Erythroblast (primary cell): ENCODE results near the gene ANO10.
A peak's percentile ranks its signal among the peaks of the same experiment; 100 is the strongest.
"Not testable (repeated sequence)": the region's sequence is repeated elsewhere in the genome, so short reads cannot be mapped to it uniquely, and the experiment has no call there.

Experiments
- DNase-seq, 2 experiments: peaks; one replicate each; lab custom pipeline; 2025; lab: John Stamatoyannopoulos, UW
- GATA1 ChIP-seq: IDR thresholded peaks from 2 replicates; pipeline ENCODE4 v1.6.1; 2011; ENCODE audit warnings: low read depth, mild to moderate bottlenecking, control low read depth, low read length, moderate library complexity
- POLR2A ChIP-seq: IDR thresholded peaks from 2 replicates; pipeline ENCODE4 v1.6.1; 2011; ENCODE audit warnings: mild to moderate bottlenecking, low read length

ANO10 gene

GRCh38 chr3:43503067-43503728, 118.6 kb downstream of the ANO10 start:
- TF ChIP-seq POLR2A (no peak), GATA1 (no peak)

GRCh38 chr3:43499256-43499655, 122.6 kb downstream of the ANO10 start:
- TF ChIP-seq POLR2A (no peak), GATA1 (no peak)
- no peak for DNase-seq

More at GRCh38 chr3:43503067-43503728, 118.6 kb downstream of the ANO10 start:
- DNase-seq: peak in 1 of 2 experiments; percentile 35

GRCh38 chr3:43497905-43498365, 123.9 kb downstream of the ANO10 start:
- peak in 1 of 2 experiments; percentile 6 for DNase-seq
- TF ChIP-seq GATA1 (no peak), POLR2A (no peak)

- no peak for DNase-seq
- TF ChIP-seq GATA1: no peak
- no peak for TF ChIP-seq POLR2A
These were observed 124.4 kb downstream of the ANO10 start for GRCh38 chr3:43497422-43497821.

- no peak for TF ChIP-seq GATA1
- no peak for TF ChIP-seq POLR2A
- DNase-seq: no peak
These were observed 125.0 kb downstream of the ANO10 start for GRCh38 chr3:43496740-43497375.

- not testable (repeated sequence) for DNase-seq
These were observed 128.9 kb downstream of the ANO10 start for GRCh38 chr3:43492932-43493331.

GRCh38 chr3:43491807-43492206, 130.0 kb downstream of the ANO10 start:
- not testable (repeated sequence) for DNase-seq

GRCh38 chr3:43490640-43491185, 131.1 kb downstream of the ANO10 start:
- TF ChIP-seq POLR2A: no peak
- TF ChIP-seq GATA1: no peak
- DNase-seq: no peak

- DNase-seq: no peak
- no peak for TF ChIP-seq GATA1
- no peak for TF ChIP-seq POLR2A
These were observed 131.9 kb downstream of the ANO10 start for GRCh38 chr3:43489930-43490329.

- no peak for DNase-seq
- TF ChIP-seq GATA1 (no peak), POLR2A (no peak)
These were observed 135.9 kb downstream of the ANO10 start for GRCh38 chr3:43485931-43486330.

- DNase-seq: no peak
- TF ChIP-seq GATA1 (no peak), POLR2A (no peak)
These were observed 136.8 kb downstream of the ANO10 start for GRCh38 chr3:43484926-43485488.

GRCh38 chr3:43481375-43481774, 140.4 kb downstream of the ANO10 start:
- no peak for TF ChIP-seq POLR2A
- no peak for TF ChIP-seq GATA1
- no peak for DNase-seq

- not testable (repeated sequence) for DNase-seq
These were observed 143.0 kb downstream of the ANO10 start for GRCh38 chr3:43478839-43479238.

GRCh38 chr3:43478118-43478785, 143.6 kb downstream of the ANO10 start:
- no peak for DNase-seq
- no peak for TF ChIP-seq GATA1
- TF ChIP-seq POLR2A: no peak
